Measurements from ENCODE around the gene DCP1B.

The DCP1B gene

GRCh38 chr12:1925684-1926006 lies 78.6 kb downstream of the DCP1B start:
- Histone ChIP-seq H3K27me3 (ENCODE audit: low read depth, low read length) (0 out of 2 replicates have a peak, but pooled peaks cover 7% of the 10 kb centered on the region), H2AFZ (ENCODE audit: low read depth, low read length) (no peak overlapping the region), H4K20me1 (ENCODE audit: insufficient read depth, low read length) (no peaks in the 10 kb centered on the region), H3K4me3 (ENCODE audit: low read length) (no peak overlapping the region), H3K9me3 (ENCODE audit: insufficient read depth, low read length) (0 out of 2 replicates have a peak, but pooled peaks cover 7% of the 10 kb centered on the region), H3K27ac (ENCODE audit: low read length) (no peak overlapping the region), H3K9ac (ENCODE audit: low read length) (no peak overlapping the region), H3K4me2 (ENCODE audit: low read length) (no peak overlapping the region), H3K36me3 (replicated peaks; ENCODE audit: low read depth, low read length) (no peaks in the 10 kb centered on the region), H3K4me1 (ENCODE audit: low read length) (peaks cover 30% of the 10 kb centered on the region), H3K79me2 (ENCODE audit: low read length) (no peaks in the 10 kb centered on the region)
- TF ChIP-seq EZH2phosphoT487 (IDR thresholded peaks at IDR 0.05; ENCODE audit: low read depth), result no peak
- no peak for TF ChIP-seq CTCF (IDR thresholded peaks at IDR 0.05; ENCODE audit: low read depth, low read length)

- no peak overlapping the region for H3K9ac ChIP-seq (ENCODE audit: low read length)
- no peak overlapping the region for H3K4me3 ChIP-seq (ENCODE audit: low read length)
- H3K79me2 ChIP-seq (ENCODE audit: low read length), result no peaks in the 10 kb centered on the region
- no peak overlapping the region for H3K27ac ChIP-seq (ENCODE audit: low read length)
- H3K4me2 ChIP-seq (ENCODE audit: low read length), result peak overlapping the region; percentile 54
- H4K20me1 ChIP-seq (ENCODE audit: insufficient read depth, low read length), result no peaks in the 10 kb centered on the region
- H3K27me3 ChIP-seq (ENCODE audit: low read depth, low read length), result 0 out of 2 replicates have a peak, but pooled peaks cover 7% of the 10 kb centered on the region
- H2AFZ ChIP-seq (ENCODE audit: low read depth, low read length), result 0 out of 2 replicates have a peak overlapping the region, but pooled peaks have one; percentile 69
- H3K9me3 ChIP-seq (ENCODE audit: insufficient read depth, low read length), result 0 out of 2 replicates have a peak, but pooled peaks cover 7% of the 10 kb centered on the region
- TF ChIP-seq CTCF (IDR thresholded peaks at IDR 0.05; ENCODE audit: low read depth, low read length) (no peak), EZH2phosphoT487 (IDR thresholded peaks at IDR 0.05; ENCODE audit: low read depth) (no peak)
- H3K36me3 ChIP-seq (replicated peaks; ENCODE audit: low read depth, low read length), result no peaks in the 10 kb centered on the region
- peaks cover 25% of the 10 kb centered on the region for H3K4me1 ChIP-seq (ENCODE audit: low read length)
Measured at GRCh38 chr12:1924996-1925683, 79.1 kb downstream of the DCP1B start.

GRCh38 chr12:1922985-1923384 lies 81.3 kb downstream of the DCP1B start:
- H3K27me3 ChIP-seq (ENCODE audit: low read depth, low read length), result 0 out of 2 replicates have a peak, but pooled peaks cover 9% of the 10 kb centered on the region
- no peak overlapping the region for H3K27ac ChIP-seq (ENCODE audit: low read length)
- H2AFZ ChIP-seq (ENCODE audit: low read depth, low read length), result no peak overlapping the region
- H4K20me1 ChIP-seq (ENCODE audit: insufficient read depth, low read length), result no peaks in the 10 kb centered on the region
- 0 out of 2 replicates have a peak, but pooled peaks cover 7% of the 10 kb centered on the region for H3K9me3 ChIP-seq (ENCODE audit: insufficient read depth, low read length)
- TF ChIP-seq CTCF (IDR thresholded peaks at IDR 0.05; ENCODE audit: low read depth, low read length) (no peak), EZH2phosphoT487 (IDR thresholded peaks at IDR 0.05; ENCODE audit: low read depth) (no peak)
- H3K4me3 ChIP-seq (ENCODE audit: low read length), result no peak overlapping the region
- H3K4me2 ChIP-seq (ENCODE audit: low read length), result no peak overlapping the region
- H3K79me2 ChIP-seq (ENCODE audit: low read length), result no peaks in the 10 kb centered on the region
- no peaks in the 10 kb centered on the region for H3K36me3 ChIP-seq (replicated peaks; ENCODE audit: low read depth, low read length)
- no peak overlapping the region for H3K9ac ChIP-seq (ENCODE audit: low read length)
- H3K4me1 ChIP-seq (ENCODE audit: low read length), result peaks cover 15% of the 10 kb centered on the region

GRCh38 chr12:1922075-1922709 lies 82.1 kb downstream of the DCP1B start:
- TF ChIP-seq EZH2phosphoT487 (IDR thresholded peaks at IDR 0.05; ENCODE audit: low read depth), result no peak
- TF ChIP-seq CTCF (IDR thresholded peaks at IDR 0.05; ENCODE audit: low read depth, low read length), result no peak
- no peak overlapping the region for H3K4me2 ChIP-seq (ENCODE audit: low read length)
- peaks cover 21% of the 10 kb centered on the region for H3K4me1 ChIP-seq (ENCODE audit: low read length)
- no peak overlapping the region for H3K4me3 ChIP-seq (ENCODE audit: low read length)
- no peak overlapping the region for H3K9ac ChIP-seq (ENCODE audit: low read length)
- no peaks in the 10 kb centered on the region for H4K20me1 ChIP-seq (ENCODE audit: insufficient read depth, low read length)
- no peaks in the 10 kb centered on the region for H3K36me3 ChIP-seq (replicated peaks; ENCODE audit: low read depth, low read length)
- H3K79me2 ChIP-seq (ENCODE audit: low read length), result no peaks in the 10 kb centered on the region
- 0 out of 2 replicates have a peak, but pooled peaks cover 15% of the 10 kb centered on the region for H3K27me3 ChIP-seq (ENCODE audit: low read depth, low read length)
- no peak overlapping the region for H3K27ac ChIP-seq (ENCODE audit: low read length)
- H3K9me3 ChIP-seq (ENCODE audit: insufficient read depth, low read length), result 0 out of 2 replicates have a peak, but pooled peaks cover 7% of the 10 kb centered on the region
- no peak overlapping the region for H2AFZ ChIP-seq (ENCODE audit: low read depth, low read length)
